ENCODE results near the gene UBAC2. TPM values are rescaled to one million over a fixed set of nuclear protein-coding genes. Genes with fewer than 3 reads are reported as not detected.

The UBAC2 gene
- total RNA-seq, 2 donors from 2014 or later: 76.7 to 80.3 TPM

- no peak for ATAC-seq (replicated peaks in 1 of 2)
- H3K4me1 Mint-ChIP-seq (ENCODE audit: low read depth): peaks cover 97% of the 10 kb centered on the region
- H3K4me3 Mint-ChIP-seq: no peak overlapping the region
- DNase-seq: no peak
- H3K27ac Mint-ChIP-seq: no peak overlapping the region
- H3K9me3 Mint-ChIP-seq: peaks cover 2 to 7% of the 10 kb centered on the region in 2 donors
- no peaks in the 10 kb centered on the region for H3K27me3 Mint-ChIP-seq (ENCODE audit: low read depth)
- peaks cover 20 to 42% of the 10 kb centered on the region in 2 donors for H3K36me3 Mint-ChIP-seq (ENCODE audit: insufficient read depth in 2 of 2)
Observed at GRCh38 chr13:99276706-99277105, 76.1 kb downstream of the UBAC2 start.

- Mint-ChIP-seq H3K4me1 (ENCODE audit: low read depth) (peaks cover 100% of the 10 kb centered on the region), H3K27ac (no peak overlapping the region), H3K9me3 (peaks cover 2% of the 10 kb centered on the region in 2 donors), H3K4me3 (peak overlapping the region; percentile 9 to 11), H3K36me3 (ENCODE audit: insufficient read depth in 2 of 2) (peaks cover 15 to 32% of the 10 kb centered on the region in 2 donors), H3K27me3 (ENCODE audit: low read depth) (no peaks in the 10 kb centered on the region)
- no peak for DNase-seq
- ATAC-seq (replicated peaks in 1 of 2): no peak
Observed at GRCh38 chr13:99277629-99278028, 77.0 kb downstream of the UBAC2 start.

GRCh38 chr13:99278200-99278599 lies 77.5 kb downstream of the UBAC2 start:
- peaks cover 100% of the 10 kb centered on the region for H3K4me1 Mint-ChIP-seq (ENCODE audit: low read depth)
- ATAC-seq (replicated peaks in 1 of 2) (no peak), DNase-seq (no peak)
- H3K4me3 Mint-ChIP-seq: peak overlapping the region in 1 of 2 donors; percentile 23
- H3K36me3 Mint-ChIP-seq (ENCODE audit: insufficient read depth in 2 of 2): peaks cover 11 to 27% of the 10 kb centered on the region in 2 donors
- H3K27me3 Mint-ChIP-seq (ENCODE audit: low read depth): no peaks in the 10 kb centered on the region
- no peak overlapping the region for H3K27ac Mint-ChIP-seq
- H3K9me3 Mint-ChIP-seq: no peaks in the 10 kb centered on the region

GRCh38 chr13:99278843-99279242 lies 78.2 kb downstream of the UBAC2 start:
- no peaks in the 10 kb centered on the region for H3K27me3 Mint-ChIP-seq (ENCODE audit: low read depth)
- H3K36me3 Mint-ChIP-seq (ENCODE audit: insufficient read depth in 2 of 2): peaks cover 11 to 26% of the 10 kb centered on the region in 2 donors
- H3K27ac Mint-ChIP-seq: no peak overlapping the region
- DNase-seq (no peak), ATAC-seq (replicated peaks in 1 of 2) (no peak)
- H3K4me3 Mint-ChIP-seq: peak overlapping the region; percentile 7 to 20
- H3K4me1 Mint-ChIP-seq (ENCODE audit: low read depth): peaks cover 100% of the 10 kb centered on the region
- H3K9me3 Mint-ChIP-seq: no peaks in the 10 kb centered on the region

GRCh38 chr13:99279637-99280036 lies 79.0 kb downstream of the UBAC2 start:
- peaks cover 9 to 18% of the 10 kb centered on the region in 2 donors for H3K36me3 Mint-ChIP-seq (ENCODE audit: insufficient read depth in 2 of 2)
- no peak overlapping the region for H3K27ac Mint-ChIP-seq
- peaks cover 100% of the 10 kb centered on the region for H3K4me1 Mint-ChIP-seq (ENCODE audit: low read depth)
- DNase-seq: no peak
- ATAC-seq (replicated peaks in 1 of 2): no peak
- no peaks in the 10 kb centered on the region for H3K9me3 Mint-ChIP-seq
- H3K27me3 Mint-ChIP-seq (ENCODE audit: low read depth): no peaks in the 10 kb centered on the region
- peak overlapping the region in 1 of 2 donors; percentile 20 for H3K4me3 Mint-ChIP-seq

- ATAC-seq (replicated peaks in 1 of 2): peak; percentile 12 to 14
- DNase-seq: no peak
- Mint-ChIP-seq H3K9me3 (no peaks in the 10 kb centered on the region), H3K27me3 (ENCODE audit: low read depth) (no peaks in the 10 kb centered on the region), H3K4me3 (peak overlapping the region; percentile 2 to 4), H3K36me3 (ENCODE audit: insufficient read depth in 2 of 2) (peaks cover 5 to 14% of the 10 kb centered on the region in 2 donors), H3K27ac (no peak overlapping the region), H3K4me1 (ENCODE audit: low read depth) (peaks cover 100% of the 10 kb centered on the region)
Observed at GRCh38 chr13:99280166-99280565, 79.5 kb downstream of the UBAC2 start.

GRCh38 chr13:99281811-99282263 lies 81.2 kb downstream of the UBAC2 start:
- peaks cover 6 to 13% of the 10 kb centered on the region in 2 donors for H3K36me3 Mint-ChIP-seq (ENCODE audit: insufficient read depth in 2 of 2)
- ATAC-seq (replicated peaks in 1 of 2) (peak; percentile 76 to 81), DNase-seq (peak; percentile 61 to 71)
- H3K4me3 Mint-ChIP-seq: peak overlapping the region; percentile 31 to 55
- no peaks in the 10 kb centered on the region for H3K9me3 Mint-ChIP-seq
- H3K4me1 Mint-ChIP-seq (ENCODE audit: low read depth): peaks cover 100% of the 10 kb centered on the region
- no peaks in the 10 kb centered on the region for H3K27me3 Mint-ChIP-seq (ENCODE audit: low read depth)
- H3K27ac Mint-ChIP-seq: peak overlapping the region; percentile 44

GRCh38 chr13:99282264-99283231 lies 81.9 kb downstream of the UBAC2 start:
- no peak for ATAC-seq (replicated peaks in 1 of 2)
- Mint-ChIP-seq H3K27me3 (ENCODE audit: low read depth) (no peaks in the 10 kb centered on the region), H3K9me3 (no peaks in the 10 kb centered on the region), H3K36me3 (ENCODE audit: insufficient read depth in 2 of 2) (peaks cover 5 to 13% of the 10 kb centered on the region in 2 donors), H3K4me1 (ENCODE audit: low read depth) (peaks cover 100% of the 10 kb centered on the region), H3K27ac (peak overlapping the region; percentile 91), H3K4me3 (peak overlapping the region; percentile 42 to 55)
- DNase-seq: no peak

- H3K4me3 Mint-ChIP-seq: no peak overlapping the region
Observed at GRCh38 chr13:99285432-99286182, 85.0 kb downstream of the UBAC2 start.

GRCh38 chr13:99287551-99287950 lies 86.9 kb downstream of the UBAC2 start:
- no peaks in the 10 kb centered on the region for H3K9me3 Mint-ChIP-seq
- peak overlapping the region; percentile 59 to 71 for H3K4me3 Mint-ChIP-seq
- H3K4me1 Mint-ChIP-seq (ENCODE audit: low read depth): peaks cover 100% of the 10 kb centered on the region
- DNase-seq (no peak), ATAC-seq (replicated peaks in 1 of 2) (no peak)
- H3K36me3 Mint-ChIP-seq (ENCODE audit: insufficient read depth in 2 of 2): peaks cover 3 to 9% of the 10 kb centered on the region in 2 donors
- H3K27me3 Mint-ChIP-seq (ENCODE audit: low read depth): no peaks in the 10 kb centered on the region
- peak overlapping the region; percentile 83 for H3K27ac Mint-ChIP-seq

More at GRCh38 chr13:99285432-99286182, 85.0 kb downstream of the UBAC2 start:
- no peak for ATAC-seq (replicated peaks in 1 of 2)
- H3K36me3 Mint-ChIP-seq (ENCODE audit: insufficient read depth in 2 of 2): peaks cover 4 to 10% of the 10 kb centered on the region in 2 donors
- peak overlapping the region; percentile 79 for H3K27ac Mint-ChIP-seq
- H3K9me3 Mint-ChIP-seq: no peaks in the 10 kb centered on the region
- H3K27me3 Mint-ChIP-seq (ENCODE audit: low read depth): no peaks in the 10 kb centered on the region
- DNase-seq: no peak
- peaks cover 100% of the 10 kb centered on the region for H3K4me1 Mint-ChIP-seq (ENCODE audit: low read depth)

- peak overlapping the region; percentile 83 for H3K27ac Mint-ChIP-seq
- no peaks in the 10 kb centered on the region for H3K27me3 Mint-ChIP-seq (ENCODE audit: low read depth)
- ATAC-seq (replicated peaks in 1 of 2): peak; percentile 76 to 80
- no peaks in the 10 kb centered on the region for H3K9me3 Mint-ChIP-seq
- peak; percentile 70 to 79 for DNase-seq
- peak overlapping the region; percentile 59 to 71 for H3K4me3 Mint-ChIP-seq
- H3K36me3 Mint-ChIP-seq (ENCODE audit: insufficient read depth in 2 of 2): peaks cover 5 to 13% of the 10 kb centered on the region in 2 donors
- H3K4me1 Mint-ChIP-seq (ENCODE audit: low read depth): peaks cover 100% of the 10 kb centered on the region
Observed at GRCh38 chr13:99288089-99288488, 87.4 kb downstream of the UBAC2 start.

- Mint-ChIP-seq H3K4me1 (ENCODE audit: low read depth) (peaks cover 100% of the 10 kb centered on the region), H3K27ac (peak overlapping the region; percentile 83), H3K9me3 (no peaks in the 10 kb centered on the region), H3K27me3 (ENCODE audit: low read depth) (no peaks in the 10 kb centered on the region), H3K4me3 (peak overlapping the region; percentile 71 to 83), H3K36me3 (ENCODE audit: insufficient read depth in 2 of 2) (peaks cover 8 to 20% of the 10 kb centered on the region in 2 donors)
- no peak for DNase-seq
- no peak for ATAC-seq (replicated peaks in 1 of 2)
Observed at GRCh38 chr13:99289271-99289670, 88.6 kb downstream of the UBAC2 start.
